HCT116 (cell line): ENCODE data around the gene SLC2A1.

Experiments
- CTCF ChIP-seq, 3 experiments: fragments of 200-600 bp in 1 of 3; sonication (generic) in 1 of 3; IDR thresholded peaks in 2 of 3; conservative IDR thresholded peaks in 1 of 3; 2 replicates each; pipeline ENCODE4 v1.5.1; 2012 to 2017; ENCODE audit warnings: low read depth in 2 of 3, low read length in 2 of 3, antibody characterized with exemption in 1 of 3, borderline replicate concordance in 1 of 3, control low read depth in 1 of 3, mild to moderate bottlenecking in 1 of 3, mixed read lengths in 1 of 3, mixed run types in 1 of 3, moderate library complexity in 1 of 3; ENCODE audit not compliant: insufficient read depth in 1 of 3
- EZH2 ChIP-seq: fragments of 200-600 bp; sonication (generic); IDR thresholded peaks from 2 replicates; pipeline ENCODE4 v1.6.1; 2017; ENCODE audit warnings: antibody characterized with exemption, mixed run types
- POLR2A ChIP-seq: IDR thresholded peaks from 2 replicates; pipeline ENCODE4 v1.7.0; 2011; ENCODE audit warnings: borderline replicate concordance; ENCODE audit not compliant: insufficient read depth, insufficient read length; ENCODE audit errors: extremely low read depth

- no peak for TF ChIP-seq CTCF (IDR thresholded peaks at IDR 0.05 in 2 of 3, conservative IDR thresholded peaks at IDR 0.05 in 1 of 3; ENCODE audit: borderline replicate concordance in 1 of 3, insufficient read depth in 1 of 3, low read depth in 2 of 3, low read length in 2 of 3)
- TF ChIP-seq POLR2A = no peak
- no peak for TF ChIP-seq EZH2
Measured at GRCh38 chr1:42943166-42943565, 15.5 kb downstream of the SLC2A1 start.
